Activated CD8-positive, alpha-beta memory T cell treated with anti-CD3 and anti-CD28 coated beads, Interleukin-2, amount 50 U/mL, for 24 hours (primary cell): ENCODE measurements around the gene IL17RA.
"Not testable (repeated sequence)": the region's sequence is repeated elsewhere in the genome, so short reads cannot be mapped to it uniquely, and the experiment has no call there.

Source experiments
- DNase-seq: peaks from one replicate; pipeline ENCODE4 v3.0.0-alpha.2; 2020; ENCODE audit errors: extremely low read depth

IL17RA gene

GRCh38 chr22:17120711-17121232 lies 36.0 kb downstream of the IL17RA start:
- no peak for DNase-seq

- DNase-seq, result no peak
Measured at GRCh38 chr22:17121233-17122195, 36.7 kb downstream of the IL17RA start, which contains the start of gene TMEM121B. Gene TMEM121B (minus strand): TSS chr22:17121360. CDS start chr22:17121127, 233 bp downstream.

GRCh38 chr22:17130199-17130598 lies 45.4 kb downstream of the IL17RA start:
- no peak for DNase-seq

- DNase-seq, result no peak
Measured at GRCh38 chr22:17131686-17132085, 46.9 kb downstream of the IL17RA start.

- no peak for DNase-seq
Measured at GRCh38 chr22:17132112-17132511, 47.3 kb downstream of the IL17RA start.

GRCh38 chr22:17133137-17133536 lies 48.3 kb downstream of the IL17RA start:
- no peak for DNase-seq

- DNase-seq, result no peak
Measured at GRCh38 chr22:17135153-17135760, 50.5 kb downstream of the IL17RA start.

GRCh38 chr22:17137170-17137569 lies 52.4 kb downstream of the IL17RA start:
- no peak for DNase-seq

GRCh38 chr22:17137861-17138425 lies 53.1 kb downstream of the IL17RA start:
- DNase-seq, result no peak

GRCh38 chr22:17138513-17138912 lies 53.7 kb downstream of the IL17RA start:
- no peak for DNase-seq

- DNase-seq, result no peak
Measured at GRCh38 chr22:17140022-17140421, 55.2 kb downstream of the IL17RA start.

GRCh38 chr22:17140826-17141766 lies 56.3 kb downstream of the IL17RA start:
- DNase-seq, result no peak

GRCh38 chr22:17143101-17143500 lies 58.3 kb downstream of the IL17RA start:
- no peak for DNase-seq

GRCh38 chr22:17143826-17144225 lies 59.0 kb downstream of the IL17RA start:
- no peak for DNase-seq

GRCh38 chr22:17145021-17145680 lies 60.4 kb downstream of the IL17RA start:
- DNase-seq, result no peak

GRCh38 chr22:17147458-17147857 lies 62.7 kb downstream of the IL17RA start:
- DNase-seq, result not testable (repeated sequence)

- no peak for DNase-seq
Measured at GRCh38 chr22:17149076-17149815, 64.4 kb downstream of the IL17RA start.

GRCh38 chr22:17152340-17152739 lies 67.5 kb downstream of the IL17RA start:
- no peak for DNase-seq

GRCh38 chr22:17152971-17153370 lies 68.2 kb downstream of the IL17RA start:
- DNase-seq, result no peak

- DNase-seq, result no peak
Measured at GRCh38 chr22:17155941-17156340, 71.1 kb downstream of the IL17RA start.
